Measurements from ENCODE around the gene TMEM231. TPM values are rescaled to one million over a fixed set of nuclear protein-coding genes. Genes with fewer than 3 reads are reported as not detected.

Gene TMEM231
- total and polyA plus RNA-seq, 9 of the 15 experiments (the other 6 are each of a cell fraction or from before 2014, with no cell fraction given) = 1.6 to 27.6 (median 9.1) TPM

GRCh38 chr16:75565640-75566039, 9.6 kb upstream of the TMEM231 start (continued):
- no peak for TF ChIP-seq E2F6 (IDR thresholded peaks at IDR 0.05; ENCODE audit: borderline replicate concordance in 1 of 2, extremely low read depth in 1 of 2, insufficient read depth in 1 of 2, insufficient read length in 1 of 2, low read depth in 1 of 2, low read length in 1 of 2, poor library complexity in 1 of 2, severe bottlenecking in 1 of 2)
- TF ChIP-seq VEZF1 (CRISPR knock-in tag; IDR thresholded peaks at IDR 0.05) = no peak
- no peak for TF ChIP-seq EP400 (IDR thresholded peaks at IDR 0.05)
- TF ChIP-seq HDAC1 (IDR thresholded peaks at IDR 0.05) = no peak
- no peak for TF ChIP-seq BRF1 (IDR thresholded peaks at IDR 0.05; ENCODE audit: borderline replicate concordance, extremely low read depth, insufficient read length)
- no peak for TF ChIP-seq IRF9 (tag; IDR thresholded peaks at IDR 0.05)
- TF ChIP-seq NUFIP1 (IDR thresholded peaks at IDR 0.05; ENCODE audit: partially characterized antibody) = no peak
- TF ChIP-seq, protein P1, sequence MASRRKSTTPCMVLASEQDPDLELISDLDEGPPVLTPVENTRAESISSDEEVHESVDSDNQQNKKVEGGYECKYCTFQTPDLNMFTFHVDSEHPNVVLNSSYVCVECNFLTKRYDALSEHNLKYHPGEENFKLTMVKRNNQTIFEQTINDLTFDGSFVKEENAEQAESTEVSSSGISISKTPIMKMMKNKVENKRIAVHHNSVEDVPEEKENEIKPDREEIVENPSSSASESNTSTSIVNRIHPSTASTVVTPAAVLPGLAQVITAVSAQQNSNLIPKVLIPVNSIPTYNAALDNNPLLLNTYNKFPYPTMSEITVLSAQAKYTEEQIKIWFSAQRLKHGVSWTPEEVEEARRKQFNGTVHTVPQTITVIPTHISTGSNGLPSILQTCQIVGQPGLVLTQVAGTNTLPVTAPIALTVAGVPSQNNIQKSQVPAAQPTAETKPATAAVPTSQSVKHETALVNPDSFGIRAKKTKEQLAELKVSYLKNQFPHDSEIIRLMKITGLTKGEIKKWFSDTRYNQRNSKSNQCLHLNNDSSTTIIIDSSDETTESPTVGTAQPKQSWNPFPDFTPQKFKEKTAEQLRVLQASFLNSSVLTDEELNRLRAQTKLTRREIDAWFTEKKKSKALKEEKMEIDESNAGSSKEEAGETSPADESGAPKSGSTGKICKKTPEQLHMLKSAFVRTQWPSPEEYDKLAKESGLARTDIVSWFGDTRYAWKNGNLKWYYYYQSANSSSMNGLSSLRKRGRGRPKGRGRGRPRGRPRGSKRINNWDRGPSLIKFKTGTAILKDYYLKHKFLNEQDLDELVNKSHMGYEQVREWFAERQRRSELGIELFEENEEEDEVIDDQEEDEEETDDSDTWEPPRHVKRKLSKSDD (conservative IDR thresholded peaks at IDR 0.05; ENCODE audit: low read length) = no peak
- TF ChIP-seq ARID3B (CRISPR knock-in tag; IDR thresholded peaks at IDR 0.05; ENCODE audit: borderline replicate concordance) = no peak
- no peak for TF ChIP-seq ZNF217 (CRISPR knock-in tag; IDR thresholded peaks at IDR 0.05)
- 0 out of 2 replicates have a peak, but pooled peaks have one; percentile 76 for TF ChIP-seq HBP1 (CRISPR knock-in tag; IDR thresholded peaks at IDR 0.05)
- no peak for TF ChIP-seq ZBTB8A (IDR thresholded peaks at IDR 0.05; ENCODE audit: partially characterized antibody)
- TF ChIP-seq YY1 (IDR thresholded peaks at IDR 0.05; ENCODE audit: borderline replicate concordance in 1 of 3, control insufficient read depth in 1 of 3, extremely low read depth in 1 of 3, insufficient read depth in 3 of 3, insufficient read length in 1 of 3, insufficient replicate concordance in 2 of 3, low read depth in 1 of 3, low read length in 2 of 3) = no peak
- TF ChIP-seq ZNF639 (CRISPR knock-in tag; conservative IDR thresholded peaks at IDR 0.05 in 1 of 2, IDR thresholded peaks at IDR 0.05 in 1 of 2) = no peak
